GM23338 (cell line): ENCODE measurements around the gene PCSK6.

Experiments
- CREB1 ChIP-seq: fragments of 250-450 bp; sonication (Bioruptor Pico); IDR thresholded peaks from 2 replicates; pipeline ENCODE4 v1.5.0; 2020; ENCODE audit warnings: low read depth, mild to moderate bottlenecking, moderate library complexity
- EZH2 ChIP-seq: fragments of 200-600 bp; sonication (generic); IDR thresholded peaks from one replicate; pipeline ENCODE4 v1.8.0; 2017; ENCODE audit warnings: antibody characterized with exemption, mild to moderate bottlenecking, low read depth; ENCODE audit not compliant: unreplicated experiment
- JUNB ChIP-seq: IDR thresholded peaks from one replicate; pipeline ENCODE4 v1.6.1; 2016; ENCODE audit warnings: antibody characterized with exemption; ENCODE audit not compliant: unreplicated experiment
- POLR2AphosphoS5 ChIP-seq: IDR thresholded peaks from 2 replicates; pipeline ENCODE4 v1.6.1; 2016; ENCODE audit warnings: antibody characterized with exemption, low read depth
- TF ChIP-seq, protein P1 (sequence below), 2 experiments: fragments of 200-600 bp in 1 of 2; sonication (generic) in 1 of 2; conservative IDR thresholded peaks; 2 replicates each; pipeline versions ENCODE4 v1.5.1 to v1.6.1; 2016 to 2017; ENCODE audit warnings: antibody characterized with exemption in 2 of 2, low read depth in 2 of 2, mild to moderate bottlenecking in 2 of 2, moderate library complexity in 1 of 2

DNA sequence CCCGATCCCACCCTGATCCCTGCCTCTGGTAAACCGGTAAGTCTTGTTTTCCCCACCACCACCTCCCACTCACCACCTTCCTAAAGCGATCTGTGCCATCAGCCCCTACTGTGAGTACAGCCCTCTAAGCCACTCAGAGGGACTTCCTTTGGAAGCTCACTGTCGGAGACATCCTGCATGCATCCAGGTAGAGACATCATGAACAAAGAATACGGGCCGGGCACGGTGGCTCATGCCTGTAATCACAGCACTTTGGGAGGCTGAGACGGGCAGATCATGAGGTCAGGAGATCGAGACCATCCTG is 13.7 kb upstream of the PCSK6 start:
- TF ChIP-seq, protein P1, sequence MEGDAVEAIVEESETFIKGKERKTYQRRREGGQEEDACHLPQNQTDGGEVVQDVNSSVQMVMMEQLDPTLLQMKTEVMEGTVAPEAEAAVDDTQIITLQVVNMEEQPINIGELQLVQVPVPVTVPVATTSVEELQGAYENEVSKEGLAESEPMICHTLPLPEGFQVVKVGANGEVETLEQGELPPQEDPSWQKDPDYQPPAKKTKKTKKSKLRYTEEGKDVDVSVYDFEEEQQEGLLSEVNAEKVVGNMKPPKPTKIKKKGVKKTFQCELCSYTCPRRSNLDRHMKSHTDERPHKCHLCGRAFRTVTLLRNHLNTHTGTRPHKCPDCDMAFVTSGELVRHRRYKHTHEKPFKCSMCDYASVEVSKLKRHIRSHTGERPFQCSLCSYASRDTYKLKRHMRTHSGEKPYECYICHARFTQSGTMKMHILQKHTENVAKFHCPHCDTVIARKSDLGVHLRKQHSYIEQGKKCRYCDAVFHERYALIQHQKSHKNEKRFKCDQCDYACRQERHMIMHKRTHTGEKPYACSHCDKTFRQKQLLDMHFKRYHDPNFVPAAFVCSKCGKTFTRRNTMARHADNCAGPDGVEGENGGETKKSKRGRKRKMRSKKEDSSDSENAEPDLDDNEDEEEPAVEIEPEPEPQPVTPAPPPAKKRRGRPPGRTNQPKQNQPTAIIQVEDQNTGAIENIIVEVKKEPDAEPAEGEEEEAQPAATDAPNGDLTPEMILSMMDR (conservative IDR thresholded peaks at IDR 0.05; ENCODE audit: low read depth in 2 of 2): no peak
- TF ChIP-seq EZH2: no peak
- no peak for TF ChIP-seq JUNB
- TF ChIP-seq CREB1 (CRISPR knock-in tag): no peak
- no peak for TF ChIP-seq POLR2AphosphoS5
